HPDE6-E6E7 (cell line): ENCODE measurements around the gene AMOTL2.

Source experiments
- DNase-seq: peaks from one replicate; pipeline ENCODE4 v3.0.0; 2011; ENCODE audit warnings: missing footprints; ENCODE audit errors: extremely low spot score

Gene AMOTL2

GRCh38 chr3:134315286-134316106, 58.8 kb downstream of the AMOTL2 start:
- no peak for DNase-seq

GRCh38 chr3:134314588-134315285, 59.5 kb downstream of the AMOTL2 start:
- DNase-seq: no peak

GRCh38 chr3:134313847-134314587, 60.2 kb downstream of the AMOTL2 start:
- DNase-seq: no peak

- no peak for DNase-seq
Observed at GRCh38 chr3:134312873-134313846, 61.1 kb downstream of the AMOTL2 start.

- DNase-seq: no peak
Observed at GRCh38 chr3:134312072-134312872, 62.0 kb downstream of the AMOTL2 start.

GRCh38 chr3:134311693-134312071, 62.6 kb downstream of the AMOTL2 start:
- no peak for DNase-seq

- DNase-seq: no peak
Observed at GRCh38 chr3:134311265-134311664, 63.0 kb downstream of the AMOTL2 start.

- DNase-seq: no peak
Observed at GRCh38 chr3:134309987-134310700, 64.1 kb downstream of the AMOTL2 start.

GRCh38 chr3:134308350-134308891, 65.8 kb downstream of the AMOTL2 start:
- no peak for DNase-seq

- no peak for DNase-seq
Observed at GRCh38 chr3:134307425-134307824, 66.8 kb downstream of the AMOTL2 start.

GRCh38 chr3:134306320-134306719, 67.9 kb downstream of the AMOTL2 start:
- DNase-seq: no peak
